ENCODE data around the gene ZBTB7C. TPM values are rescaled to one million over a fixed set of nuclear protein-coding genes. Genes with fewer than 3 reads are reported as not detected.

Gene ZBTB7C
- total RNA-seq, 4 donors from 2014 or later: 5.0 to 14.1 (median 13.3) TPM

DNA sequence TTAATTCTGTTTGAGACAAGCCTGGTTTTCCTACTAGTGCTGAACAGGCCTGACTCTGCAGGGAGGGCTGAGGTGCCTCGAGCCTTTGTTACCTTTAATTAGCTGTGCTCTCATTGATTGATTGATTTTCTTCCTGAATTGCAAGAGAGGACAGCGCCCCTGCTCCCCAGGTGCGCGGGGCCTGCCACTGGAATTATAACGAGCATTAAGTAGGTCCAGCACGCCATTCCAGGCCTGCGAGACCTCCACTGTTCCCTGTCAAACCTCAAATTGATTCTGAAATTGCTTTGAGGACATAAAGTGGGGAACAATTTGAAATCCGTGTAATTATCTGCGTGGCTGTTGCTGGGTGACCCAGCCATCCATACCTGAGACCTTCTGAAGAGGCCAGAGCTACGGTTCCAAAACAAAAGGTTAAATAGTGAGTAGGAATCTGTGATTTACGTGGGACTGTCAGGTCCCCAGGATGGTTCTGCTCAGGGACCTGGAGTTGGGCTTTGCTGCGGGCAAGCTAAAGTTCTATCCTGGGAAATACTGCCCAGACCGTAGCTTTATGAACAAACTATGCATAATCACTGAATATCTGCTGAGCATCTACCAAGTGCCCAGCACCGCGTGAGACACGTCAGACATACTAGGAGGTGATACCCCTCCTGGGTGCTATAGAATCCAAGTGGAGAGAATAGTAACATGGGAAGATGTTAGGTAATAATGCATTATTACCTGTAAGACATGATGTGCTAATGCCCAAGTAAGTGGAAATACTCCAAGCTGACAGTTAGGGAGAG is 104.1 kb downstream of the ZBTB7C start:
- TF ChIP-seq, protein P1, sequence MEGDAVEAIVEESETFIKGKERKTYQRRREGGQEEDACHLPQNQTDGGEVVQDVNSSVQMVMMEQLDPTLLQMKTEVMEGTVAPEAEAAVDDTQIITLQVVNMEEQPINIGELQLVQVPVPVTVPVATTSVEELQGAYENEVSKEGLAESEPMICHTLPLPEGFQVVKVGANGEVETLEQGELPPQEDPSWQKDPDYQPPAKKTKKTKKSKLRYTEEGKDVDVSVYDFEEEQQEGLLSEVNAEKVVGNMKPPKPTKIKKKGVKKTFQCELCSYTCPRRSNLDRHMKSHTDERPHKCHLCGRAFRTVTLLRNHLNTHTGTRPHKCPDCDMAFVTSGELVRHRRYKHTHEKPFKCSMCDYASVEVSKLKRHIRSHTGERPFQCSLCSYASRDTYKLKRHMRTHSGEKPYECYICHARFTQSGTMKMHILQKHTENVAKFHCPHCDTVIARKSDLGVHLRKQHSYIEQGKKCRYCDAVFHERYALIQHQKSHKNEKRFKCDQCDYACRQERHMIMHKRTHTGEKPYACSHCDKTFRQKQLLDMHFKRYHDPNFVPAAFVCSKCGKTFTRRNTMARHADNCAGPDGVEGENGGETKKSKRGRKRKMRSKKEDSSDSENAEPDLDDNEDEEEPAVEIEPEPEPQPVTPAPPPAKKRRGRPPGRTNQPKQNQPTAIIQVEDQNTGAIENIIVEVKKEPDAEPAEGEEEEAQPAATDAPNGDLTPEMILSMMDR (IDR thresholded peaks at IDR 0.05): no peak
- DNase-seq (ENCODE audit: low spot score): no peak
- ATAC-seq (ENCODE audit: low FRiP score): no peak

DNA sequence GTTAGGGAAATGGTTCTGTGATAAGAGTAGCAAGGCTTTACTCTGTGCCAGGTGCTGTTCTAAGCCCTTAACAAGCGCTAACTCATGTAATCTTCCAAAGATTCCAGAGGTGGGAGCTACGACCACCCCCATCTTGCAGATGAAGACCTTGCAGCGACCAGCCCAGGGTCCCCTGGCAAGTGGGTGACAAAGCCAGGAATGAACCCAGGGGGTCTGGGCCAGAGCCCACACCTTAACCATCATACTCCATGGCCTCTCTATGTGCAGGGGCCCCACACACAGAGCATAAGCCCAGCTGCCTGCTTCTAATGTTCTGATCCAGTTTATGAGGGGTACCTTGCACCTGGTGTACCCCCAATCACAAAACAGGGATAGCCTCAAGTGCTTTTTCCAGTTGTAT is 105.3 kb downstream of the ZBTB7C start:
- ATAC-seq (ENCODE audit: low FRiP score) (no peak), DNase-seq (ENCODE audit: low spot score) (no peak)
- TF ChIP-seq, protein P1 (IDR thresholded peaks at IDR 0.05): no peak

DNA sequence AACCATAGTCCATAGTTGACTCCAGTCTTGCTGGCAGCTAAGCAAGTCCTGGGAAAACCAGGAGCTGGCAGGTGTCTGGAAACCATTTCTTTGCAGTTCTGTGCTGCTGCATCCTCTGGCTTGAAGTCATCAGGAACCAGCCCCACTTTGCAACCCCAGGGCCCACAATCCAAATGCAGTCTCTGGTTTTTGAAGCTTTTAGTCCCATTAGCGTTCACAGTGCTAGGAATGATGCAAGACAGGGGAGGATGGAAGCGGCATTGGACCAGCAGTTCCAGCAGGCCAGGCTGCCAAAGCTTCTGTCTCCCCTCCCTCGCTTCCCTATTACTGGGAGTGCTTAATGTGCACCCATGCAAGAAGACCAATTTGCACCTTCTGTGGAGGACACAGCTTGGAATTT is 106.4 kb downstream of the ZBTB7C start:
- DNase-seq (ENCODE audit: low spot score): no peak

DNA sequence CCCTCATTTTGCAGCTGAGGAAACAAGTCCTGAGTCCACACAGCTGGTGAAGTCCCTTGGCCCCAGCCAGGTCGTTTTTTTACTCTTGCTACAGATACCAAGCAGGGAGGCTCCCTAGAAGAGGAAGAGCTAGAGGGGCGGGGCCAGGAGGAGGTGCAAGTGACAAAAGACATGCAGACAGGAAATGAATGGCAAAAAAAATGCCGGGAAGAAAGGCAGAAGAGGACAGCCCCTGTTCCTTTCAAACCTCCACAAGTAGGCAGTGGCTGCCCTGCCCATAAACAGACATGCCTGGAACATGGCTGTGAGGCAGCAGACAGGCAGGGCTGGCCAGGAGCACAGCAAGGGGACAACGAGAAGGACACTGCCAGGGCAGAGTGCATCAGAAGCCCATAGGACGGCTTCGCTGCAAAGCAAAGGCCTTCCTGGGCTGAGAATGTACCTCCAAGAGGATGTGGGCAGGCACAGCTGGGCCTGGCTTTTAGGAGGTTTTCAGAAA is 108.7 kb downstream of the ZBTB7C start:
- ATAC-seq (ENCODE audit: low FRiP score) (no peak), DNase-seq (ENCODE audit: low spot score) (no peak)
- TF ChIP-seq, protein P1 (IDR thresholded peaks at IDR 0.05): no peak

More for the DNA sequence above, 106.4 kb downstream of the ZBTB7C start:
- no peak for ATAC-seq (ENCODE audit: low FRiP score)
- TF ChIP-seq, protein P1 (IDR thresholded peaks at IDR 0.05): no peak

DNA sequence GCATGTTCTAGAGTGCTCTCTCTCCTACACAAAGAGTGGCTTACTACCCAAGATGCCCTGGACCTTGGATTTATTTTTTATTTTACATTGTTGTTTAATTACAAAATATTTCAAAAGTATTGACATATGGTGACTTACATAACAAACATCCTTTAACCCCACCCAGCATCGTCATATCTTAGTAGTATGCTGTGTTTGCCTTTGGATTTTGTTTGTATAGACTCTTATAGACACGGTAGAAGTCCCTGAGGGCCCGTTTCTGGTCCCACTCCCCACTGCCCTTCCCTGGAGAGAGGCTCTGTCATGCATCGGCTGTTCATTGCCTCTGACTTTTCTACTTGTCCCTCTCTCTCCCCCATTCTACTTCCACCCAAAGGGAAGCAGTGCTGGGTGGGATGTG is 112.0 kb downstream of the ZBTB7C start:
- TF ChIP-seq, protein P1 (IDR thresholded peaks at IDR 0.05): no peak
- no peak for ATAC-seq (ENCODE audit: low FRiP score)
- no peak for DNase-seq (ENCODE audit: low spot score)

DNA sequence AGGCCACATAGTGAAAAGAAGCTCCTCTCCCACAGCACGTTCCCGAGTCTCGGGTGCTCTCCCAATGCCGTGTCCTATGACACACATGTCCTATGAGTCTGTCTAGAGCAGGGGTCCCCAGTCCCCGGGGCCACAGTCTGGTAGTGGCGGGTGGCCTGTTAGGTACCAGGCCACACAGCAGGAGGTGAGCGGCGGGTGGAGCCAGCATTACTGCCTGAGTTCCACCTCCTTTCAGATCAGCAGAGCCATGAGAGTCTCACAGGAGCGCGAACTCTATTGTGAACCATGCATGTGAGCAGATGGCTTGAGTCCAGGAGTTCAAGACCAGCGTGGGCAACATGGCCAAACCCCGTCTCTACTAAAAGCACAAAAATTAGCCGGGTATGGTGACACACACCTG is 112.6 kb downstream of the ZBTB7C start:
- DNase-seq (ENCODE audit: low spot score) (no peak), ATAC-seq (ENCODE audit: low FRiP score) (no peak)
- TF ChIP-seq, protein P1 (IDR thresholded peaks at IDR 0.05): no peak
